ENCODE data around the gene CHST15.

CHST15 gene

GRCh38 chr10:124071141-124071540 lies 22.3 kb downstream of the CHST15 start:
- TF ChIP-seq CTCF (IDR thresholded peaks at IDR 0.05; ENCODE audit: borderline replicate concordance, insufficient read depth, low read depth, low read length): no peak
- no peak overlapping the region for H3K4me3 ChIP-seq (ENCODE audit: low read depth, low read length)

- H3K4me3 ChIP-seq (ENCODE audit: low read depth, low read length): no peak overlapping the region
- TF ChIP-seq CTCF (IDR thresholded peaks at IDR 0.05; ENCODE audit: borderline replicate concordance, insufficient read depth, low read depth, low read length): no peak
Measured at GRCh38 chr10:124070666-124071065, 22.7 kb downstream of the CHST15 start.

GRCh38 chr10:124069341-124070264 lies 23.8 kb downstream of the CHST15 start:
- TF ChIP-seq CTCF (IDR thresholded peaks at IDR 0.05; ENCODE audit: borderline replicate concordance, insufficient read depth, low read depth, low read length): no peak
- no peak overlapping the region for H3K4me3 ChIP-seq (ENCODE audit: low read depth, low read length)

GRCh38 chr10:124068929-124069328 lies 24.5 kb downstream of the CHST15 start:
- no peak overlapping the region for H3K4me3 ChIP-seq (ENCODE audit: low read depth, low read length)
- no peak for TF ChIP-seq CTCF (IDR thresholded peaks at IDR 0.05; ENCODE audit: borderline replicate concordance, insufficient read depth, low read depth, low read length)

GRCh38 chr10:124067825-124068400 lies 25.5 kb downstream of the CHST15 start:
- no peak overlapping the region for H3K4me3 ChIP-seq (ENCODE audit: low read depth, low read length)
- no peak for TF ChIP-seq CTCF (IDR thresholded peaks at IDR 0.05; ENCODE audit: borderline replicate concordance, insufficient read depth, low read depth, low read length)

GRCh38 chr10:124066781-124067714 lies 26.4 kb downstream of the CHST15 start:
- no peak for TF ChIP-seq CTCF (IDR thresholded peaks at IDR 0.05; ENCODE audit: borderline replicate concordance, insufficient read depth, low read depth, low read length)
- H3K4me3 ChIP-seq (ENCODE audit: low read depth, low read length): no peak overlapping the region

Measured in GM12875 (cell line).